GM18907 (cell line): ENCODE data around the gene SOAT2.

ENCODE experiments used
- ATAC-seq: cut with Tn5 transposase; IDR thresholded peaks from one replicate; pipeline ENCODE4 v1.9.1; 2021; ENCODE audit warnings: mild to moderate bottlenecking, moderate library complexity; ENCODE audit not compliant: unreplicated experiment

SOAT2 gene

DNA sequence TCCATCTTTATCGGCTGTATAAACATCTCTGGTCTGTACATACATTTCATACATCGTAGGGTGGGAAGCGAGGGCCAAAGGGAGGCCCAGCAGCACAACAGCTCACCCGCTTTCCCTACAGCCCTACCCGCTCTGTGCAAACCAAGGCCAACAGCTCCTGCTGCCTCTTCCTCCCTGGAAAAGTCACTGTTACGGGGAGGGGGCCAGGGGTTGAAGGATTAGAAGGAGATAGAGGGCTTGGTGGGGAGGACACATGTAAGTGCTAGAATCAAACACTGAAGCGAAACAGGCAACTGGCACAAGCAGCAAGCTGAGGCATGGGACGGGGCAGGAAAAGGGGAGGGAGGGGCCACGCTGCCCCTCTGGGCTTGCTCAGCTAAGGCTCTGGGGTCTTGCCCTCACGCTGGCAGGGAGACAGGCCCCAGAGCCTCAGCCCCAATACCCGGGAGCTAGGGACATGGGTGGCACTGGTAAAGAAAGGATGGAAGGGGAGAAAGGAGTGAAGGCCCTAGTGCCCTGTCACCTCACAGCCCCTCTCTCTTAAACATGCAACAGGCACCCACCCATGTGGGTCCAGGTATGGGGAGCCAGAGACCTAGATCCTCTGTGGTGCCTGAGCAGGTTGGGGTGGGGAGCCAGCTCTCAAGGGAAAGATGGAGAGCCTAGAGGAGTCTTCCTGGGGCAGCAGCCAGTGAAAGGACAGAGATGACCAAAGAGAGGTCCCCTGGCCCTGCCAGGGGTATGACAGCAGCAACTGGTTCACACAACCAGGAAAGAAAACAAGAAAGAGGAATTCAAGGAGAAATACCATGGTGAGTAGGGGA lies 38.5 kb upstream of the SOAT2 start:
- ATAC-seq = no peak

DNA sequence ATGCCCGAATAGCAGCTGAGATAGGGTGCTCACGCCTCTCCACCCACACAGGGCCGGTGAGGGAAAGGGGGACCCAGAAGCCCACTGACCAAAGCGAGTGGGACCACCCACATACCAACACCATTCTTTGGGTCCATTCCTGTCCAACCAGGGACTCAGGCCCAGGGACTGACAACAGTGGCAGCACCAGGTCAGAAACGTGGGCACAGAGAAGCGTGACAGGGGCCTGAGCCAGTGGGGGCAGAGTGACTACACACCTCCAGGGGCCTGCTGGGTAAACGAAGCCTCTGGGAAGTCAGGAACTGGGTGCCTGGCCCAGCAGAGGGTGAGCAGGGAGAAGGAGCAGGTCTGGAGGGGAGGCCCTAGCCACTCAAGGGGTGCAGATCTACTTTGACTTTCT lies 37.8 kb upstream of the SOAT2 start:
- no peak for ATAC-seq

DNA sequence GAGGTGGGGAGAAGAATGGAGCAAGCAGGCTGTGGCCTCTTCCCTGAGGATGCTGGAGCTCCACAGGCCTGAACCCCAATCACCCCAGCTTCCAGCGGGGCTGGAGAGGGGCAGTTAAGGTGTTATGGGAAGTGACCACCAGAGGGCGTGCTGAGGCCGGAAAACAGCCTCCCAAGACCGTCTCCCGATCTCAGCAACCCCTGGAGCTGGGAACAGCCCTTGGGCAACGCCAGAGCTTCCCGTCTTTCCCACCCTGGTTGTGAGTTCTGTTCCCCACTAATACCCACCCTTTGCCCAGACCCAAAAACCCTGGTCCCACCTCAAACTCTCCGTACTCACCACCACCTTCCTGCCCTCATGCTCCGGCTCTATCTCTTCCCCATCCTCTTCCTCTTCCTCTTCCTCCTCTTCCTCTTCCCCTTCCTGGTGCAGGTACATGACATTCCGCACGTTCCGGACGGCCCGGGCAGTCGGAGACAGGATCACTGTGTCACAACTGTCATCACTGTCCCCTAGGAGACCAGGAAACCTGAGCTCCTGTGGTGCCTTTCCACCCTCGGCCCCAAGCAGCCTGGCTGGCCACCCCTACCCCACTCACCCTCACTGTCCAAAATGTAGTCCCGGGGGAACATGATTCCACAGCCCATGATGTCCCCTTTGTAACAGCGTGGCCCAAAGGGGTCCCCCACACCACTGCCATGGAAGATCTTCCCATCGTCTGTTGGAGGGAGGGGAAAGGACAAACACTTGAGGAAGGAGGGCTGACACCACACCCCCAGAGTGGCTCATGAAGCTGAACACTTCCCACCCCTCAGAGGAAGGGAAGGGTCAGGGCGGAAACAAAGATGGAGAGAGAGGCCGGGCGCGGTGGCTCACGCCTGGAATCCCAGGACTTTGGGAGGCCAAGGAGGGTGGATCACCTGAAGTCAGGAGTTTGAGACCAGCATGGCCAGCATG lies 37.0 kb upstream of the SOAT2 start:
- ATAC-seq = no peak

DNA sequence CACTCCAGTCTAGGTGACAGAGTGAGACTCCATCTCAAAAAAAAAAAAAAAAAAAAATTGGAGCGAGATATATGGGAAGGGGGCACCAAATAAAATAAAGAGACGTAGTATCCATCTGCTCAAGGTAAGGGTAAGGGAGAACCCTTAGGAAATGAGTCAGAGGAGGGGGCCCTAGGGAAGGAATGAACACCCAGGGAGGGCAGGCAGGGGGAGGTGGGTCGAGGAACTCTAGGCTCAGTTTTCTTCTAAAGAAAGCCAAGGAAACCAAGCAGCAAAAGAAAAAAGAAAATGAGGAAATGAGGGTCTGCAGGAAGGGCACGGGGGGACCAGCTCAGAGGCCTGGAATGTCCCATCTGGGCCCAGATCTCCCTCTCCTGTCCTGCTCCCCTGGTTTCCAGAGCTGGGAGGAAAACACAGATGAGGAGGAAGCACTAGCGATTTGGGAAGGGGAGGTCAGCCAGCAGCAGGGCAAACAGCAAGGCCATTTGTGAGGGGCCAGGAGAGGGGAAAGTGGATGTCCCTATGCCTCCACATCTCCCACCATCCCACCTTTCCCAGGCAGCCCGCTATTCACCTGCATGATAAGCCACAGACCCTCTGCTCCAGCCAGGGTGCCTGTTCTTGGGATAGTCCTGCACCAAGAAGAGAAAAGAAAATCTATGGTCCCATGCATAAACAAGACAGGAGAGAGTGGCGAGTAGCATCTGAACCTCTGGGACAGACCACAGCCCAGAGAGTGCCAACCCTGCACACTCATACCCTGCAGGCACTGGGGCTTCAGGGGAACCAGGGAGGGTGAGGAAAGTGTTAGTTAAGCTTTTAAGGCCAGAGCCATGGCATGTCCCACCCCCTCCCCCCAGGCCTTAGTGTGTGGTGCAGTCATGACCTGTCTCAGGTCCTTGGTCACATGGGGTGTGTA lies 36.0 kb upstream of the SOAT2 start:
- no peak for ATAC-seq

DNA sequence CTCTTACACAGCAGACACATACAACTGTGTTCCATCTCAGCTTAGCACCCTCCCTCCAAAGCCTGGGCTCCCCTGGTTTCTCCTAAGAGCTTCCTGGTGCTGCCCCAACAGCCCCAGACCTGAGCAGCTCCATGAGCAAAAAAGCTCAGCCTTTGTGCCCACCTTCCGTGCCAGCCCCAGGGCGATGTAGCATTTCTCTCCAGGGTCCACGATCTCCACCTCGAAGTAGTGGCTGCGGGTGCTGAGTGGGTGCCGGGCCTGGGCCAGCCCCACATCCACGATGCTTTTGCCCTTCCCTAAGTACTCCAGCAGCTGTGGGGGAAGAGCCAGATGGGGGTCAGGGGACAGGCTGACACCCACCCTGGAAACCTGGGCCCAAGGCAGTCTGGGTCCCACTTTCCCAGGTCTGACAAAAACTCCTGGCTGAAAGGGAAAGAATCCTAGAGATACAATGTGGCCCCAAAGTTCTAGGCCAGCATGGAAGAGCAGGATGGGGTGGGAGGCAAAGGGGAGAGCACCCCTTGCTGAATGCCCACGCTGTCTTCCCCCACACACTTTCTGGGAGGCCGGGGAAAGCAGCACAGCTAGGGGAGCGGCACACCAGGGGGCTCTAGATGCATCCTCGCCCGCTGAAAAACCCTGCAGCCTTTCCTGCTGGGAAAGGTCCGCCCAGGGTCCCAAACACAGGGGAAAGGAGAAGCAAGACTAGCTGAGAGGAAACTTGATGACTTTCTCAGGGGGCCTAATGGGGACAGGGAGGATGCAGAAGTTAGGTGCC lies 35.1 kb upstream of the SOAT2 start:
- ATAC-seq = no peak

DNA sequence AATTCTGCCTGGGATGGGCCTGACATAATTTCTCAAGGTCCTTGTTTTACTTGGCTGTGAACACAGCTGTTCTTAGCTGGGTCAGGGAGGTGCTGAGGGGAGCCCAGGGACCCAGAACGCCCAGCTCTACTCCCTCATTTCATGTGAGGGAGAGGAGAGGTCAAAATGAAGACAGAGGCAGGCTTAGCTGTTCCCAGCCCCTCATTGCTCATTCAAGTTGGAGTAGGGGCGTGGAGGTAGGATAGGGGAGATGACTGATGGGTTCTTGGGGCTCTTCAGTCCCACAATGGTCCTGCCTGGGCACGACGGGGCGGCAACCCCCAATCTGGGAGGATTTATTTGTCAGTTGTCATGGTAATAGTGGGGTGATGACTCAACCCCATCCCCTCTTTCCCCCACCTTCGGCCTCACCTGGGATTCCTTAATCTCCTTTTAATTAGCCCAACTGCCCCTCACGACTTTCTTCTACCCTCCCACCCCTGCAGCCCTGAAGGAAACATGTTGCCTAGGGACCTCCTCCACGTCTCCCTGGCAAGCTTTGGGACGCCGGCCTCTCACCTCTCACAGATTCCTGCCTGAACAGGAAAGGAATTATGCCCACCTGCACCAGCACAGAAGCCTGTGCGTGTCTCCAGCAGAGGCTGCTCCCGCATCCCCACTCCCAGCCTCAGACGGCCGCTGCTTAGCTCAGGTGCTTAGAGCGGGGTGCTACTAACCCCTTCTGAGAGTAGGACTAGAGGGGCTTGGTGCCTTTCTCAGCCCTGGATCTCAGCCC lies 34.3 kb upstream of the SOAT2 start:
- no peak for ATAC-seq

DNA sequence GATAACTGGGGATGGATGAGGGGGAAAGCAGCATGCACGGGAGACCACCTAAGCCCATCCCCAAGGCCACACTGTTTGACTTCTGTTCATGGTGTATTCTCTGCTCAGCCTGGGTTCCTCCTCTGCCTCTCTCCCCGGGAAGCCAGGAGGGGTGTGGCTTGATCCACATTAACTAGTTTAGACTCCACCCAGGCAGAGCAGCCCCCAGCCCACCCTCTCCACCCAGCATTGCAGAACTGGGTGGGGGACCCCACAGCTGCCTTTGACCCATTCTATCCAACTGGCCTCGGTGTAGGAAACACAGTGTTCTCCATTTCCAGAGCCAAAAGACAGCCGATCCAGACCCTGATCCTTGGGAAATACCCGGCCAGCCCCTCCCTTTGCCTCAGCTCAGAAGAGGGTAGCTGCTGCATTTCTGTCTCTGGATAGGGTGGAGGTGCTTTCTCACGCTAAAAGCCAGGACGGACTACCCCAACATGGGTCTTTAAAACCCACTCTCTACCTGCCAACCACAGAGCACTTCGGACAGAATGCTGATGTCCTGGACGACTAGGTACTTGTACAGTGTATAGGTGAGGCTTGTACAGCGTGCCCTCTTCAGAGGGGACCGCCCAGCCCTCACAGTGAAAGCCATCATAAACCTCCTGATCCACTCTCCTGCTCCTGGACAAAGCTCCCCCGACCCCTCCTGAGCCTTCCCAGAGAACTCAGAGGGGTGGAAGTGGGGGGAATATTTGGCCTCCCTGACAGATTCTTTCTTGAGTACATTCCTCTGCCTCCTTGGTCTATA lies 33.5 kb upstream of the SOAT2 start:
- ATAC-seq = no peak

DNA sequence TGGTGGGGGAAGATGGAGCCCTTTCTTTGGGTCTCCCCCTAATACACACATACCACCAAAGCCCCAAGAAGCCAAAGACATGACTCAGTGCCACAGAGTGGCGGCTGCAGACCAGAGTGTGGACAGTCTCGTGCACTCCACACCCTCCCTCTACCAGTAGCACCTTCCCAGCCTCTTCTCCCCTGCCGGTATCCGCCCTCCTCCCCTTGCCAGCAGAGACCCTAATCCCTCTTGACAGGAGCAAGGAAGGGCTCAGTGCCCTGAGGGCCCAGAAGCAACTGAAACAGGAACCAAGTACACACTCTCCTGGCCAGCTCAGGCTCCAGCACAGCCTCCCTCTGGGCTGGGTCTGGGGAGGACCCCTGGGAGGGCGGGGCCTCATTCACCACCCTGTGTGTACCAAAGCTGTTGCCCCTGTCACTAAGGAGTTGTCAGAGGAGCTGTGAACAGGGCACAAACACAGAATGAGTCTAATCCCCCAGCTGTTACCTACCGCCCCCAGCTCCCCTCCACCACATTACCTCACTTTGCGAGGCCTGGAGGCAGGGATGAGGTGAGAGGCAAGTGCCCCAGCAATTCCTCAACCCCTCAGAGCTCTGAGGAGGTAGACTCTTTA lies 32.3 kb upstream of the SOAT2 start:
- ATAC-seq = no peak

DNA sequence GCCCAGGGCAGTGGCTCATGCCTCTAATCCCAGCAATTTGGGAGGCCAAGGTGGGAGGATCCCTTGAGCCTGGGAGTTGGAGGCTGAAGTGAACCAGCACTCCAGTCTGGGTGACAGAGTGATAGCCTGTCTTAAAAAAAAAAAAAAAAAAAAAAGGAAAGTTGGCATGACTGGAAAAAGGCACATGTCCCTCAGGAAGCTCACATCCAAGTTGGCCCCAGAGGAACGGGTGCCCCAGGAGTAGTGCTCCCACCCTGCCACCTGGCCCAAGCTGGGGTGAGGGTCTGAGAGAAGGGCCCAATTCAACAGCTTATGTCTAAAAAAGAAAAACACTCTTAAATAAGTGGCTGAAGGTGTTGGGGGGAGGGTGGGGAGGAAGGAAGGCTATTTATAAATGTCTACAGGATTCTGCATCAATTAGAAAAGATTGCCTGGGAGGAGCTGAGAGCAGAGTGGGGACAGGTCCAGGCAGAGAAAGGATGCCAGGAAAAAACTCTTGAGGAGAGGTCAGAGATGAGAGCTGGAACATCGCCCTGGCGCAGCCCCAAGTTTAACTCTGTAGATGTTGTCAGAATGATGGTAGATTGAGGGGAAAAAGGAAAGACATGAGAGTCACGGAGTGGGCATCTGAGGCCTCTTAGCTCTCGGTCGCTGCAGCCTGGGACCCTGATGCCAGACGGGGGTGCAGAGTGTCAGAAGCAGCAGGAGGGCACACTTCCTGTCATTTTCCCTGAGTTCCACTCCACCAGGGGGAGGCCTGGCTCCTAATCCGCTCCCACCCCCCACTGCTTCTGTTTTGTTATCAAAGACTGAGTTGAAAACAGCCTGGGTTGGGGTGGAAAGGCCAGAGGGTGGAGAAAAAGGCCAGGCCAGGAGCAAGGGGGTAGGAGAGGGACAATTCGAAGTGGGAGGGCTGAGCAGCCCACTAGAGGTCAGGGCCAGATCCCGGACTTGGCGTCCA lies 31.4 kb upstream of the SOAT2 start:
- no peak for ATAC-seq

DNA sequence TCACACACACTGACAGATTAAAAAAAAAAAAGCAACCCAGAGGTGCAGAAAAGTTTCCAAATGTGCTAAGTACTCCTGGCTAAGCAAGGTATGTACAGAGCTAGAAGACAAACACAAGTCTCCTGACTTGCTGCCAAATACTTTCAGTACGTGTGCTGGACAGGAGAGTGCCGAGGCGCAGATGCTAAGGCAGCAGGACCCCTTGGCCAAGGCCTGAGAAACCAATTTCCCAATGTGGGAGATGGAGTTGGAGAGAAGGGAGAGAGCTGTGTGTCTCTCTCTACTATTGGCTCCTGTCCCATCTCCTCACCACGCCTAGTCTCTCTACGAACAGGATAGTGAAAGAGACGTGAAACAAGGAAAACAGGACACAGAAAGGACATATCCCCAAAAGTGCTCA lies 29.4 kb upstream of the SOAT2 start:
- ATAC-seq = no peak

DNA sequence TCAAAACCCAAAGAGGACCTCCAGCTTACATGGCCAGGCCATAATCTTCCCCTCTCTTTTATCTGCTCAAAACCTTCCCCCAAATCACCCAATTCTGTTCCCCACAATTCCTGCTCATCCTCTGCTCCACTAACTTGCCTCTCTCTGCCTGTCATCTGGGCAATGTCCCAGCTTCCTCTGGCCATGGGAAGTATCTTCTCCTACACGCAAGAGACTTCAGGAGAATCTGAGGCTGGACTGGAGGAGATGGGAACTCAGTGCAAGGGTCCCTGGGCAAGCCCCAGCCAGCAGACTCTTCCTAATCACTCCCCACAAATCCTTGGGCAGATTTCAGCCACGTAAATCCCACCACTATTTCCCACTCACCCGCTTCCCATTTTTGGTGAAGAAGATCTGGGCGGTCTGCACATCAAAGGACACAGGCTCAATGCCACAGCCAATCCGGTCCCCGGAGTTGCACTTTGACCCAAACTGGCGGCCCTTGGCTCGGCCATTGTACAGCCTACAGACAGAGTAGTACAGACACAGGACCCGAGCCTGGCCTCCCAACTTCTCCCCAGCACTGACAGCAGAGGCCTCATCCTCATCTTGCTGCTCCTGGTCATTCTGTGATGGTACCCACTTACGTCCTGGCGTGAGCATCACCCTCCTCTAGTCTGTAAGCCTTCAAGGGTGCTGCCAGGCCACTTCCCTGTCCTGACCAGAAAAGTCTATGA lies 28.8 kb upstream of the SOAT2 start:
- ATAC-seq = no peak

DNA sequence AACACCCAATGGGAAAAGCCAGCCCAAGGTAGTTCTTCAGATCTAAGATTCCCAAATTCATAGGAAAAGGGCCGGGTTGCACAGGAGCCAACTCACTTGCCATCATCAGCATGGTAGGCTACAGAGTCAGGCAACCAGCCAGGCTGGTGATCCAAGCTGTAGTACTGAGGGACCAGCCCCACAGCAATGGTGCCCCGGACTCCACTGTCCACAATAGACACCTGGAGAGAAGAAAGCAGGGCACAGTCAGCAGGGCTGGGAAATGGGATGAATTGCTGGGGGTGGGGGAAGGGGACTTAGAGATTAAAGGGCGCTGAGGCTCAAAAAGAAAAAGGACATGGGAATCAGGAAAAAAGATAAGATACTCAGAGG lies 28.3 kb upstream of the SOAT2 start:
- no peak for ATAC-seq

DNA sequence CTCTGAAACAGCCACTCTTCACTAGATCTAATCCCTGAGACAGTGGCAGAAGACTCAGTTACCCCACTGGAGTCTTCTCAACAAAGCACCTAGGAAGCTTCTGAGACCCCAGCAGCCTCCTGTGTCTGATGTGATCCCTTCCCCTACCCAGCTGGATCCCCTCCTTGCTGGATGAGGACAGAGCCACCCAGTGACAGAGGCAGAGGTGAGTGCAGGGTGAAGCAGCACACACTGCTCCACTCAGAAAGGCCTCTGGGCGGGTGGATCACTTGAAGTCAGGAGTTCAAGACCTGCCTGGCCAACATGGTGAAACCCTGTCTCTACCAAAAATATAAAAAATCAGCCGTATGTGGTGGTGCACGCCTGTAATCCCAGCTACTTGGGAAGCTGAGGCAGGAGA lies 26.8 kb upstream of the SOAT2 start:
- ATAC-seq = no peak

DNA sequence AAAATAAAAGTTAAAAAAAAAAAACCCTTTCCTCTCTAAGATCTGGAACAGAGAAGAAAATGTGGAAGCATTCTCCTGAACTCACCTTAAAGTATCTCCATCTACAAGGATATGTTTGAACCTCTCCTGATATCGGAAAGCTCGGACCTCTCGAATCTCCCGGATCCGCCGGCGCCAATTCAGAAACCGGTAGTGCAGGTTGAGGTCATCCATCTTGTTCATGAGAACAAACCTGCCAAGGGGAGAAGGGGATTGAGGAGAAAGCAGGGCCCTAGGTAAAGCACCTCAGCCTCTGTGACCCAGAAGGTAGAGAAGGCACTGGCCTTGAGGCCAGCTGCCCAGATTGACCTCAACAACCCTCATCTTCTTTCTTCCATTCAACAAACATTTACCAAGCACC lies 26.3 kb upstream of the SOAT2 start:
- ATAC-seq = no peak

DNA sequence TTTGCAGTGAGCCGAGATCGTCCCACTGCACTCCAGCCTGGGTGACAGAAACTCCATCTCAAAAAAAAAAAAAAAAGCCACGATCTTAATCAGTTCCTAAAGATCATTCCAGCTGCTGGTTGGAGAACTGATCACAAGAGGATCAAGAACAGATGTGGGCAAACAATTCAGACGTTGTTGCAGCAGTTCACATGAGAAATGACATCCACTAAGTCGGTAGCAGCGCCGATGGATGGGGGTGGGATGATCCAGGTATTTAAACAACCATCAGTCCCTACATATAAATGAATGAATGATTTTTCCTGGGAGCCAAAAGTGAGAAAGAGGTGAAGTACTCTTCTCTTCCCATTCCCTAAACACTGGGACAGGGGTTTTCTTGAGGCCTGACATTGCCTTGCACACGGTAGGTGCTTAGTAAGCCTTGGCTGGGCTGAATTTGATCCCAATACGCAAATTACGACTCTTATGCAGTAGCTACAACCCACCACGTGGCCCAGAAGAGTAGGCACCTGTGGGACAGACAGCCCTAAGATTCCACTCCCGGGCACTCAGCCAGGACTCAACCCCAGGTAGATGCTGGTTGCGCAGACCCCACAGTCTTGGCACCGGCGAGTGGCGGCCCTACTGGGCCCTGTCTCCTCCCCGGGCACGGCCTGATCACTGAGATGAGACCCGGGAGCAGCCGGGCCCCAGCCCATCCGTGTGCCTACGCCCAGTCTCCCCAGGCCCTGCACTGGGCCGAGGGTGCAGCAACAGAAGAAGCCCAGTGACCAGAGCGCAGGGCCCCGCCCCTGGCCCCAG lies 24.7 kb upstream of the SOAT2 start:
- ATAC-seq = no peak
